GM23248 (cell line): ENCODE results near the gene TMEM163. TPM values are rescaled to one million over a fixed set of nuclear protein-coding genes. Genes with fewer than 3 reads are reported as not detected.

Experiments used
- DNase-seq: peaks from one replicate; pipeline ENCODE4 v3.0.0-alpha.2; 2015
- H2AFZ ChIP-seq: fragments of 200-600 bp; sonication (generic); 2 replicates; pipeline ENCODE4 v1.6.1; 2016; ENCODE audit warnings: antibody characterized with exemption
- H3F3A ChIP-seq: fragments of 200-600 bp; sonication (generic); 2 replicates; pipeline ENCODE4 v1.6.1; 2016; ENCODE audit warnings: mild to moderate bottlenecking, antibody characterized with exemption, mixed run types; ENCODE audit not compliant: insufficient read depth
- H3K27ac ChIP-seq: fragments of 200-600 bp; sonication (generic); 2 replicates; pipeline ENCODE4 v1.5.1; 2016; ENCODE audit warnings: mild to moderate bottlenecking
- H3K27me3 ChIP-seq: fragments of 200-600 bp; sonication (generic); replicated peaks from 2 replicates; pipeline ENCODE4 v1.6.1; 2016; ENCODE audit warnings: mild to moderate bottlenecking; ENCODE audit not compliant: insufficient read depth
- H3K36me3 ChIP-seq: fragments of 200-600 bp; sonication (generic); 2 replicates; pipeline ENCODE4 v1.6.1; 2016; ENCODE audit warnings: low read depth, mild to moderate bottlenecking
- H3K4me1 ChIP-seq: fragments of 200-600 bp; sonication (generic); 2 replicates; pipeline ENCODE4 v1.6.1; 2016; ENCODE audit warnings: mild to moderate bottlenecking; ENCODE audit not compliant: insufficient read depth
- H3K4me2 ChIP-seq: fragments of 200-600 bp; sonication (generic); one replicate; pipeline ENCODE4 v1.6.1; 2016; ENCODE audit warnings: mild to moderate bottlenecking; ENCODE audit not compliant: unreplicated experiment
- H3K4me3 ChIP-seq: fragments of 200-600 bp; sonication (generic); 2 replicates; pipeline ENCODE4 v1.5.1; 2016; ENCODE audit warnings: mild to moderate bottlenecking
- H3K79me2 ChIP-seq: fragments of 200-600 bp; sonication (generic); 2 replicates; pipeline ENCODE4 v1.6.1; 2016; ENCODE audit warnings: mild to moderate bottlenecking; ENCODE audit not compliant: insufficient read depth
- H3K9ac ChIP-seq: fragments of 200-600 bp; sonication (generic); 2 replicates; pipeline ENCODE4 v1.6.1; 2016; ENCODE audit warnings: mild to moderate bottlenecking
- H3K9me2 ChIP-seq: fragments of 200-600 bp; sonication (generic); 2 replicates; pipeline ENCODE4 v1.6.1; 2016; ENCODE audit warnings: mixed run types, mild to moderate bottlenecking, moderate library complexity; ENCODE audit not compliant: insufficient read depth
- H3K9me3 ChIP-seq: fragments of 200-600 bp; sonication (generic); one replicate; pipeline ENCODE4 v1.6.1; 2017; ENCODE audit warnings: low read depth
- H4K20me1 ChIP-seq: fragments of 200-600 bp; sonication (generic); 2 replicates; pipeline ENCODE4 v1.6.0; 2016; ENCODE audit not compliant: insufficient read depth
- EZH2 ChIP-seq: fragments of 200-600 bp; sonication (generic); IDR thresholded peaks from 2 replicates; pipeline ENCODE4 v1.6.1; 2018; ENCODE audit warnings: antibody characterized with exemption, mild to moderate bottlenecking; ENCODE audit not compliant: insufficient read depth, poor library complexity, severe bottlenecking
- EZH2phosphoT487 ChIP-seq: fragments of 200-600 bp; sonication (generic); IDR thresholded peaks from 2 replicates; pipeline ENCODE4 v1.6.1; 2018; ENCODE audit warnings: antibody characterized with exemption, moderate library complexity, mild to moderate bottlenecking, low read depth; ENCODE audit not compliant: insufficient read depth
- WGBS, 2 experiments: methylation state at CpG; one replicate each; pipeline ENCODE4 v1.1.6; 2015 to 2017; ENCODE audit warnings: low lambda C conversion rate in 2 of 2, low coverage in 1 of 2; ENCODE audit errors: missing lambda C conversion rate in 2 of 2; 5-methylcytosine and 5-hydroxymethylcytosine counted together
- in situ Hi-C: fragments of 300-500 bp; cut with MboI; formaldehyde crosslinking; loops from 2 replicates; pipeline ENCODE4 v1.15.0; 2020
- polyA plus RNA-seq: library from polyadenylated mRNA; unstranded; fragments of >200 nt; fragmentation: Nextera tagmentation; extraction: Ambion mirVana; gene quantifications from 2 replicates; pipeline ENCODE4 v1.2.1, GENCODE V29; 2016
- total RNA-seq: library from RNA; depleted of rRNA; stranded (reverse); fragments of >200 nt; shearing (Covaris generic); gene quantifications from 2 replicates; pipeline ENCODE4 v1.2.3, GENCODE V29; 2014

TMEM163 gene
- total and polyA plus RNA-seq, 2 experiments from 2014 or later: not detected

GRCh38 chr2:134537121-134537520 lies 181.7 kb downstream of the TMEM163 start:
- Histone ChIP-seq H3K4me2 (no peak overlapping the region), H3K79me2 (no peaks in the 10 kb centered on the region), H3K4me1 (no peaks in the 10 kb centered on the region), H4K20me1 (no peaks in the 10 kb centered on the region), H3F3A (no peaks in the 10 kb centered on the region), H3K27me3 (no peaks in the 10 kb centered on the region; the same call in none of the 2 replicates), H3K9me3 (no peaks in the 10 kb centered on the region), H3K36me3 (no peaks in the 10 kb centered on the region), H3K27ac (no peak overlapping the region), H3K9ac (no peak overlapping the region), H2AFZ (no peak overlapping the region), H3K4me3 (no peak overlapping the region), H3K9me2 (no peaks in the 10 kb centered on the region)
- TF ChIP-seq EZH2phosphoT487: no peak
- no peak for TF ChIP-seq EZH2
- 8 to 16% methylated on average over 2 of the region's 2 CpGs for WGBS, 2 experiments
- no peak for DNase-seq
- in situ Hi-C loops: no loop called here

GRCh38 chr2:134536296-134536695 lies 182.5 kb downstream of the TMEM163 start:
- Histone ChIP-seq H3K4me1 (no peaks in the 10 kb centered on the region), H3K9me3 (no peaks in the 10 kb centered on the region), H2AFZ (no peak overlapping the region), H3K4me3 (no peak overlapping the region), H3K36me3 (no peaks in the 10 kb centered on the region), H4K20me1 (no peaks in the 10 kb centered on the region), H3K27ac (no peak overlapping the region), H3K4me2 (no peak overlapping the region), H3F3A (no peaks in the 10 kb centered on the region), H3K79me2 (no peaks in the 10 kb centered on the region), H3K9me2 (no peaks in the 10 kb centered on the region), H3K9ac (no peak overlapping the region), H3K27me3 (no peaks in the 10 kb centered on the region; the same call in 1 of the 2 replicates)
- DNase-seq: no peak
- TF ChIP-seq EZH2 (no peak), EZH2phosphoT487 (no peak)
- in situ Hi-C loops: no loop called here
- WGBS, 2 experiments: 39 to 40% methylated on average over 6 to 8 of the region's 8 CpGs

- 0 to 8% methylated on average over 1 of the region's 1 CpG for WGBS, 2 experiments
- in situ Hi-C loops: no loop called here
- TF ChIP-seq EZH2: no peak
- TF ChIP-seq EZH2phosphoT487: no peak
These were observed 186.3 kb downstream of the TMEM163 start for GRCh38 chr2:134532537-134532936.

GRCh38 chr2:134527381-134527780 lies 191.4 kb downstream of the TMEM163 start:
- no peak for DNase-seq
- no peak overlapping the region for H3K4me2 ChIP-seq
- H3K9me2 ChIP-seq: no peaks in the 10 kb centered on the region
- no peaks in the 10 kb centered on the region for H3K4me1 ChIP-seq
- no peak overlapping the region for H2AFZ ChIP-seq
- TF ChIP-seq EZH2: no peak
- TF ChIP-seq EZH2phosphoT487: no peak
- H4K20me1 ChIP-seq: no peaks in the 10 kb centered on the region
- H3F3A ChIP-seq: no peaks in the 10 kb centered on the region
- H3K27me3 ChIP-seq: no peaks in the 10 kb centered on the region; the same call in 1 of the 2 replicates
- no peak overlapping the region for H3K9ac ChIP-seq
- no peak overlapping the region for H3K27ac ChIP-seq
- no peaks in the 10 kb centered on the region for H3K36me3 ChIP-seq
- no peak overlapping the region for H3K4me3 ChIP-seq
- no peaks in the 10 kb centered on the region for H3K9me3 ChIP-seq
- 8 to 10% methylated on average over 6 of the region's 6 CpGs for WGBS, 2 experiments
- H3K79me2 ChIP-seq: no peaks in the 10 kb centered on the region
- in situ Hi-C loops: no loop called here

More at GRCh38 chr2:134532537-134532936, 186.3 kb downstream of the TMEM163 start:
- H2AFZ ChIP-seq: no peak overlapping the region
- H3K9ac ChIP-seq: no peak overlapping the region
- no peak overlapping the region for H3K4me3 ChIP-seq
- DNase-seq: no peak
- H3K79me2 ChIP-seq: no peaks in the 10 kb centered on the region
- no peaks in the 10 kb centered on the region for H3K4me1 ChIP-seq
- no peak overlapping the region for H3K4me2 ChIP-seq
- H3K27me3 ChIP-seq: no peaks in the 10 kb centered on the region; the same call in 1 of the 2 replicates
- H3K9me3 ChIP-seq: no peaks in the 10 kb centered on the region
- no peaks in the 10 kb centered on the region for H3F3A ChIP-seq
- H3K27ac ChIP-seq: no peak overlapping the region
- H4K20me1 ChIP-seq: no peaks in the 10 kb centered on the region
- no peaks in the 10 kb centered on the region for H3K36me3 ChIP-seq
- H3K9me2 ChIP-seq: no peaks in the 10 kb centered on the region
